IPS-18c (cell line): ENCODE measurements around the gene JPH2.

Experiments used
- H3K4me3 ChIP-seq: 2 replicates; pipeline ENCODE4 v1.7.0; 2013; ENCODE audit warnings: low read depth, mild to moderate bottlenecking, low read length, moderate library complexity; ENCODE audit not compliant: insufficient read depth
- H3K9me3 ChIP-seq: one replicate; pipeline ENCODE4 v1.6.1; 2013; ENCODE audit warnings: mild to moderate bottlenecking, low read length, moderate library complexity; ENCODE audit not compliant: control insufficient read depth, insufficient read depth

JPH2 gene

DNA sequence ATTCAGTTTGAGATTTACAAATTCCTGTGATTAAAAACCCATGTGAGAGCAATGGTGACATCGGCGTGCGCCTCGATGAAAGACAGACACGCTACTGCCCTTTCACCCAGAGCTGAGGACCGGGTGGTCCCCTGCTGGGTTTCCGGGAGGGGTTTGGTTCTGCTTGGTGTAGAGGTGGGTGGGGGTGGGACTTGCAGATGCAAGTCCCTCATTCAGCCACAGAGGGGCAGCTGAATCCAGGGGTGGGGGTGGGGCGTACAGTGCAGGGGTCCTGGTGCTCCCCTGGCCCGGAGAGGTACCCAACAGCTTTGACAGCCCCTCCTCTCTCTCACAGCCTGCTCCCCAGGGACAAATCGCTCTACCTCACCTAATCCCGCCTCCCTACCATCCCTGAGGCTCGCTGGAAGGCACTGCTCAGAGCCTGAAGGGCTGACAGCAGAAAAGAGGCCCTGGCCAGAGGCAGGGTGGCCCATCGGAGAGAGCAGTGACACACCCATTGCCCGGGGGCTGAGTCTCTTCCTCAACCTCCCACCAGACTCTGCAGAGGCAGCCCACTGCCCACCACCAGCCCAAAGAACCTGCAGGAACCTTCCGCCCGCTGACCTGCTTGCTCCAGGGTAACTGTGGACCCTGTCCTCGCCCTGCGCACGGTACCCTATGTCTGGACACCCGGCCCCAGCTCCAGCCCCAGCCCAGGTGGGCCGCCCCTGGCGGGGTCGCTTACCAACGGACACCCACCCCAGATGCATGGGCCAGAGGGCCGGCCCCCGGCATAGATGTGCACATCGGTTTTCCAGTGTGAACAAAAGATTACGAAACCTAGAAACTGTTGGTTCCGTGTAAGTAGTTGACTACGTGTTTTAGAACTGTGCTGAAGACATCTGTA lies 118.4 kb downstream of the JPH2 start:
- H3K9me3 ChIP-seq, result no peaks in the 10 kb centered on the region
- H3K4me3 ChIP-seq, result no peak overlapping the region

DNA sequence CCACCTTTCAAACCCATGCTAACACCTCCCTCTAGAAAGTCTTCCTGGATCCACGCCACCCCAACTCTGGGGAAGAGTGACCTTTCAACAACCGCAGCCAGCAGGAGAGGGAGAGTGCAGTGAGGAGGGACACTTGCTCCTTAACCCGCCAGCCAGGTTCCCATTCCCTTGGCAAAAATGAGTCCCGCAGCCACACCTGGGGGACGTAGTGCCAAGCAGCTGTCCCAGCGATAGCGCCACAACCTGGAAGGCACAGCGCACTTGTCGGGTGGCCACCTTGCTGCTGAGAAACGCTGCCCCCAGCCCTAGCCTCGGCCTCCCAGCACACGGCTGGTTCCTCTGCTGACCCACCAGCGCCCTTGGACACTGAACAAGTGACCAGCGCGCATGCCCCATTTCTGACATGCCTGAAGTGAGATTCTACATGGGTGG lies 119.3 kb downstream of the JPH2 start:
- Histone ChIP-seq H3K4me3 (no peak overlapping the region), H3K9me3 (no peaks in the 10 kb centered on the region)

DNA sequence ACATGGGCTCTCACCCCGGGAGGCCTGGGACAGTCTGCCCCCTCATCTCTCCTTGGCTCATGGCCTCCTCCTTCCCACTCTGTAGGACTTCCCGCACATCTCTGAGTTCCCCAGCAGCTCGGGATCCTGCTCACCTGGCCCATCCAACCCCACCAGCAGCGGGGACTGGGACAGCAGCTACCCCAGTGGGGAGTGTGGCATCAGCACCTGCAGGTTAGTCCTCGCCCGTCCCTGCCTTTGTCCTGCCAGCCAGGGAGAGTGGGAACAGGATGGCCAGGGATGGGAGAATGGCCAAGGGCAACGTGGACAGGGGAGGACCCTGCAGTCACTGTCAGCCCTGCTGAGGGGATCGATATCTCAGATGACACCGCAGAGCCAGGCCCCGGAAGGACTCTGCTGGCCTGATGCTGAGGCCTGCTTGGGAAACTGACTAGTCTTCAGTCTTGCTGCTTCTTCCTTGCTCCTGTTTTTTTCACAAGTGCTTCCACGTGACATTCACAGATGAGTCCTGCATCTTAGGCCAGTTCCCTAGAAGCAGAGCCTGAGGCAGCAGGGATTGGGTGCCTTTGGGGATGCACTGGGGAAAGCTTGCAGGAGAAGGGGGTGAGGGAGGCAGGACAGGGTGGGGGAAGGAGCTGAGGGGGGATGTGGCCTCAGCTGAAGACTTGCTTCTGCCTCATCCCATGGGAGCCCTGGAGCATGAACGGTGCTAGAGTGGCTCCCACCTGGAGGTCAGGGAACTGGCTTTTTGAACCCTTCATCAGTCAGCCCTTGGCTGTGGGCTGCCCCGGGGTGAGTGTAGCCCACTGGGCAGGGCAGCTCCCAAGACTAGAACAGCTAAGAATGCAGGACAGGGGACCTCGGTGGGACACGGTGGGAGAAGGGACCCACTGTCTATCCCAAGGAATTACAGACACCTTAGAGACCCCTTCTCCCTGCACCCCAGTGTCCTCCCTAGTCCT lies 120.1 kb downstream of the JPH2 start:
- Histone ChIP-seq H3K9me3 (no peaks in the 10 kb centered on the region), H3K4me3 (no peak overlapping the region)

DNA sequence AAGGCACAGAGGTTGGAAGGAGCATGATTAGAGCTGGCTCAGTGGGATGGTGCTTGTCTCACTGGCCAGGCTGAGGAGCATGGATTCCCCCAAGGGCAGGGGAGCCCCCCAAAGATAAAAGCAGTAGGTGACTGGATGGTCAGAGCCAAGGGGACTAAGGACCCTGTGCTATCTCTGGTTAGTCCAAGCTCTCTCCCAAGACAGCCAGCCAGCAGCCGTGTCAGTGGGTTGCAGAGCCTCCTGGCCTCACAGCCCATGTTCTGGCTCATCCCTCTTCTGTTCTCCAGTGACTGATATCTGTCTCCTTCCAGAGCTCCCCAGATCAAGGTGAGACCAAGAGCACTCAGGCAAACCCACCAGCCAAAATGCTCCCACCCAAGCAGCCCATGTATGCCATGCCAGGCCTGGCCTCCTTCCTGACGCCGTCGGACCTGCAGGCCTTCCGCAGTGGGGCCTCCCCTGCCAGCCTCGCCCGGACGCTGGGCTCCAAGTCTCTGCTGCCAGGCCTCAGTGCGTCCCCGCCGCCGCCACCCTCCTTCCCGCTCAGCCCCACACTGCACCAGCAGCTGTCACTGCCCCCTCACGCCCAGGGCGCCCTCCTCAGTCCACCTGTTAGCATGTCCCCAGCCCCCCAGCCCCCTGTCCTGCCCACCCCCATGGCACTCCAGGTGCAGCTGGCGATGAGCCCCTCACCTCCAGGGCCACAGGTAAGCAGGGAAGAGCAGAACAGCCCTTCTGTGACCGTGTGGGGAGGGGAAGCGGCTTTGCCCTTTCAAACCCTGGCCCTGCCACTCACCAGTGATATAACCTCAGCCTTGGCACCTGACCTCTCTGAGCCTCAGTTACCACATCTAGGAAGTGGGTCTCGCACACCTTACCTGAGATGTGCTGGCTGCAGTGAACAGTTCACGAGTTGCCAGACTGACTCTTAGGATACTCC lies 121.3 kb downstream of the JPH2 start:
- no peaks in the 10 kb centered on the region for H3K9me3 ChIP-seq
- no peak overlapping the region for H3K4me3 ChIP-seq

DNA sequence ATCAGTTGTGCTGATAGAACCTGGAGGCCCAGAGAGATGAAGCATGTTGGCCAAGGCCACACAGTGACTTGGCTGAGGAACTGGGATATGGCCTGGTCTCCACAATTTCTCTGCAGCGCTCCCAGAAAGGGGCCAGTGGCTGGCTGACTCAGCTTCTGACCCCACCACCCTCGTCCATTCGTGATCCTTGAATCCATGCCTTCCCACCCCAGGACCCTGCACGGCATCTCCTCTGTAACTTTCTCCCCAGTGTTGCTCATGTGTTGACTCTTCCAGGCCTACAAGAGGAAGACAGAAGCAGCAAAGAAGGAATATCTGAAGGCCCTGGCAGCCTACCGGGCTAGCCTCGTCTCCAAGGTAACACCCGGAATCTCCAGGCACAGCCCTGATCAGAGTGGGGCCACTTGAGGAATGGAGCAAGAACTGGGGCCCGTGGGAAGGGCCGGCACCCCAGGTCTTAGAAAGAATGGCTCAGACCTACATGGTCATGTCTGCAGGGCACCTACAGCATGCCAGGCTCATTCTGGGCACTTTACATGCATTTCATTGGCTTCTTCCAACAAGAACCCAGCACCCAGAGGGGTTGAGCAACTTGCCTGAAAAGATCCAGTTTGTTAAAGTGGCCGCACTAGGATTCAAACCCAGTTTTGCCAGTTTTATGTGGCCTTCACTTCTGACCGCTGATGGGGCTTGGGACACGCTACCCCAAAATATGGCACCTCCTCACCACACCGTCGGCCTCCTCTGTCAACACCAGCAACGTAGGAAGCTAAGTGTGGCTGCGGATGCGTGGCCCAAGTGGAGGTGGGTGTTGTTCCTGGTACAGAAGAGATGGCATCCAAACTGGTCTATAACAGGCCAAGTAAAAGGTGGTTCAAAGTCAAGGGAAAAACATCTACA lies 122.2 kb downstream of the JPH2 start:
- Histone ChIP-seq H3K9me3 (no peaks in the 10 kb centered on the region), H3K4me3 (no peak overlapping the region)
